GM12878 (cell line): ENCODE measurements around the gene TTC31. TPM values are rescaled to one million over a fixed set of nuclear protein-coding genes. Genes with fewer than 3 reads are reported as not detected.

Source experiments
- ATAC-seq: fragments of 200-7000 bp; cut with Tn5 transposase; 3 replicates; pipeline ENCODE4 v1.9.1; 2020; ENCODE audit warnings: mild to moderate bottlenecking, moderate library complexity
- BruUV-seq: library from RNA; stranded (reverse); fragments of 400-500 nt; replicated peaks from 2 replicates; lab custom pipeline; 2021; lab: Mats Ljungman, UMichigan
- CTCF ChIA-PET: fragments of 300-600 bp; sonication (Branson Sonifier 250); formaldehyde crosslinking; extraction: SDS; loops from one replicate; lab custom pipeline; 2021; ENCODE audit warnings: inconsistent platforms; lab: Yijun Ruan, JAX
- POLR2A ChIA-PET: fragments of 350-600 bp; formaldehyde crosslinking; extraction: SDS; loops from one replicate; lab custom pipeline; 2021; ENCODE audit warnings: inconsistent platforms; lab: Charles Lee
- RAD21 ChIA-PET: fragments of 300-600 bp; sonication (Branson Sonifier 250); formaldehyde crosslinking; loops from one replicate; lab custom pipeline; 2023; ENCODE audit warnings: antibody characterized with exemption; ENCODE audit not compliant: unreplicated experiment; lab: Charles Lee
- SMC1A ChIA-PET: fragments of 300-600 bp; sonication (Branson Sonifier 250); formaldehyde crosslinking; loops from one replicate; lab custom pipeline; 2023; ENCODE audit not compliant: unreplicated experiment, uncharacterized antibody; lab: Charles Lee
- DNase-seq: peaks from one replicate; pipeline ENCODE4 v3.0.0-alpha.2; 2011; ENCODE audit warnings: low read depth, low spot score
- FAIRE-seq: peaks from 3 replicates; lab custom pipeline; 2011; peaks lifted over from hg19 to GRCh38; lab: Jason Lieb, UNC
- H2AFZ ChIP-seq: 2 replicates; pipeline ENCODE4 v1.6.0; 2011; ENCODE audit warnings: low read depth, low read length, control low read depth; ENCODE audit not compliant: control insufficient read depth
- H3K27ac ChIP-seq: 2 replicates; pipeline ENCODE4 v1.5.1; 2011; ENCODE audit warnings: control low read depth; ENCODE audit not compliant: control insufficient read depth, insufficient read depth
- H3K27me3 ChIP-seq, 2 experiments: replicated peaks in 1 of 2; 2 replicates each; pipeline versions ENCODE4 v1.6.0 to v1.6.1; 2011; ENCODE audit warnings: low read length in 1 of 2; ENCODE audit not compliant: control insufficient read depth in 2 of 2, insufficient read depth in 2 of 2
- H3K36me3 ChIP-seq, 2 experiments: 2 replicates each; pipeline ENCODE4 v1.5.1; 2011; ENCODE audit warnings: low read length in 1 of 2; ENCODE audit not compliant: control insufficient read depth in 2 of 2, insufficient read depth in 2 of 2
- H3K4me1 ChIP-seq: 2 replicates; pipeline ENCODE4 v1.6.1; 2011; ENCODE audit warnings: mild to moderate bottlenecking, low read length, moderate library complexity, mixed read lengths; ENCODE audit not compliant: control insufficient read depth, insufficient read depth
- H3K4me2 ChIP-seq: 2 replicates; pipeline ENCODE4 v1.6.0; 2011; ENCODE audit warnings: control low read depth; ENCODE audit not compliant: control insufficient read depth, insufficient read depth
- H3K4me3 ChIP-seq: fragments of 200-600 bp; sonication (generic); 2 replicates; pipeline ENCODE4 v1.5.1; 2016
- H3K79me2 ChIP-seq: 2 replicates; pipeline ENCODE4 v1.6.0; 2011; ENCODE audit warnings: low read length; ENCODE audit not compliant: control insufficient read depth, insufficient read depth
- H3K9ac ChIP-seq: 2 replicates; pipeline ENCODE4 v1.8.0; 2011; ENCODE audit warnings: low read length, control low read depth, mixed read lengths; ENCODE audit not compliant: control insufficient read depth, insufficient read depth
- H3K9me3 ChIP-seq: replicated peaks from 3 replicates; pipeline ENCODE4 v1.5.1; 2011; ENCODE audit warnings: mild to moderate bottlenecking, low read length; ENCODE audit not compliant: control insufficient read depth, insufficient read depth
- H4K20me1 ChIP-seq: 2 replicates; pipeline ENCODE4 v1.6.0; 2011; ENCODE audit not compliant: control insufficient read depth, insufficient read depth
- BCL11A ChIP-seq: IDR thresholded peaks from 2 replicates; pipeline ENCODE4 v1.6.1; 2011; ENCODE audit warnings: low read depth, low read length
- CREM ChIP-seq: IDR thresholded peaks from 2 replicates; pipeline ENCODE4 v1.6.1; 2014; ENCODE audit warnings: antibody characterized with exemption, low read depth
- E2F8 ChIP-seq: fragments of 450-650 bp; IDR thresholded peaks from 2 replicates; pipeline ENCODE4 v1.6.1; 2018; ENCODE audit warnings: mild to moderate bottlenecking, low read depth, moderate library complexity; ENCODE audit not compliant: partially characterized antibody
- FOS ChIP-seq: IDR thresholded peaks from 3 replicates; pipeline ENCODE4 v1.6.1; 2011; ENCODE audit warnings: borderline replicate concordance; ENCODE audit not compliant: insufficient read length; ENCODE audit errors: extremely low read depth
- GATAD2B ChIP-seq: fragments of 450-650 bp; conservative IDR thresholded peaks from 2 replicates; pipeline ENCODE4 v1.6.1; 2017; ENCODE audit warnings: low read depth, mild to moderate bottlenecking, moderate library complexity
- IRF3 ChIP-seq: fragments of 450-650 bp; IDR thresholded peaks from 2 replicates; pipeline ENCODE4 v1.6.1; 2014; ENCODE audit warnings: mild to moderate bottlenecking
- MYB ChIP-seq: fragments of 150-350 bp; IDR thresholded peaks from 2 replicates; pipeline ENCODE4 v1.6.1; 2014; ENCODE audit warnings: mild to moderate bottlenecking, low read depth, low read length, borderline replicate concordance
- NR2F1 ChIP-seq: fragments of 450-650 bp; conservative IDR thresholded peaks from 2 replicates; pipeline ENCODE4 v1.6.1; 2017; ENCODE audit warnings: mild to moderate bottlenecking
- POLR2AphosphoS5 ChIP-seq: IDR thresholded peaks from 2 replicates; pipeline ENCODE4 v1.6.1; 2011; ENCODE audit warnings: mild to moderate bottlenecking, low read length, inconsistent platforms
- RB1 ChIP-seq: fragments of 450-650 bp; formaldehyde crosslinking; IDR thresholded peaks from 2 replicates; pipeline ENCODE4 v1.6.1; 2017; ENCODE audit warnings: mild to moderate bottlenecking, borderline replicate concordance
- RELB ChIP-seq: fragments of 450-650 bp; IDR thresholded peaks from 2 replicates; pipeline ENCODE4 v1.6.1; 2017; ENCODE audit warnings: low read depth, mild to moderate bottlenecking, moderate library complexity
- RUNX3 ChIP-seq: IDR thresholded peaks from 2 replicates; pipeline ENCODE4 v1.6.1; 2012; ENCODE audit warnings: low read length, inconsistent platforms
- STAT1 ChIP-seq: fragments of 450-650 bp; conservative IDR thresholded peaks from 2 replicates; pipeline ENCODE4 v1.6.1; 2014; ENCODE audit warnings: antibody characterized with exemption, mild to moderate bottlenecking
- SUZ12 ChIP-seq: fragments of 200-600 bp; sonication (generic); IDR thresholded peaks from one replicate; pipeline ENCODE4 v1.6.1; 2018; ENCODE audit warnings: antibody characterized with exemption, mild to moderate bottlenecking; ENCODE audit not compliant: unreplicated experiment
- ZNF274 ChIP-seq: IDR thresholded peaks from one replicate; pipeline ENCODE4 v1.8.0; 2011; ENCODE audit not compliant: insufficient read length, insufficient read depth
- WGBS: methylation state at CpG from one replicate; pipeline ENCODE4 v1.1.6; 2016; ENCODE audit warnings: low lambda C conversion rate; ENCODE audit not compliant: insufficient replicate concordance, insufficient coverage; ENCODE audit errors: missing lambda C conversion rate; 5-methylcytosine and 5-hydroxymethylcytosine counted together
- in situ Hi-C: fragments of 300-500 bp; cut with MboI; formaldehyde crosslinking; loops from 9 replicates; pipeline ENCODE4 v1.14.3; 2018; ENCODE audit warnings: mixed read lengths
- intact Hi-C: fragments of 100-400 bp; cut with micrococcal nuclease; formaldehyde crosslinking; loops from one replicate; pipeline ENCODE4 v1.14.2; 2022; ENCODE audit not compliant: unreplicated experiment
- polyA plus RNA-seq, 11 experiments: library from polyadenylated mRNA; depleted of rRNA in 4 of 11; unstranded in 6 of 11; stranded (reverse) in 5 of 11; fragments of >200 nt; fragmentation: Nextera tagmentation in 4 of 11; fragmentation: Illumina TruSeq in 1 of 11; extraction: Ambion mirVana in 4 of 11; extraction: Trizol in 1 of 11; gene quantifications; 1 replicate in 1 of 11; 2 replicates in 10 of 11; pipeline versions ENCODE4 v1.2.1 to v1.2.3, GENCODE V29; 2011 to 2016; ENCODE audit warnings: inconsistent platforms in 2 of 11, missing spikeins in 2 of 11, low read depth in 1 of 11
- total RNA-seq, 4 experiments: library from RNA; depleted of rRNA in 3 of 4; stranded (reverse); fragments of >200 nt in 3 of 4; fragmentation: Illumina TruSeq in 1 of 4; extraction: Trizol in 1 of 4; gene quantifications; 2 replicates each; pipeline versions ENCODE4 v1.2.1 to v1.2.3, GENCODE V29; 2013 to 2021

TTC31 gene
- total and polyA plus RNA-seq, 10 of the 15 experiments (the other 5 are each of a cell fraction or from before 2014, with no cell fraction given) = 6.5 to 34.9 (median 25.9) TPM

GRCh38 chr2:74454654-74455511 lies 28.0 kb upstream of the TTC31 start, which contains the start of gene INO80B:
INO80B (plus strand) TSS chr2:74455087; CDS start chr2:74455117, 30 bp downstream.
- H4K20me1 ChIP-seq = no peaks in the 10 kb centered on the region
- BruUV-seq = TSS peak; percentile 69
- FAIRE-seq = peak; percentile 89
- H3K9ac ChIP-seq = peak within 1 kb of the TSS; percentile 81
- intact Hi-C loops = loop anchor here (1.0 to 2.0 kb wide), 3 partner anchors 28 to 74 kb away; partner anchors contain the start of genes AUP1, C2orf81, HTRA2 and TTC31
- H3K27ac ChIP-seq = peak within 1 kb of the TSS; percentile 49
- peaks cover 18% of the 10 kb centered on the region for H3K79me2 ChIP-seq
- no peaks in the 10 kb centered on the region for H3K27me3 ChIP-seq
- ChIA-PET POLR2A (interaction anchor here (0.5 to 5.8 kb wide), 15 partner anchors 10 to 96 kb away, joined by 3 to 44 read pairs (median 6); partner anchors contain the start of genes AUP1, C2orf81, CCDC142 and HTRA2), RAD21 (interaction anchor here (0.6 to 2.3 kb wide), 12 partner anchors 10 to 133 kb away, joined by 3 to 13 read pairs (median 4); partner anchors contain the start of genes C2orf81, CCDC142, TTC31 and WDR54), CTCF (interaction anchor here (0.7 to 6.7 kb wide), 13 partner anchors 10 to 133 kb away, joined by 3 to 54 read pairs (median 6); partner anchors contain the start of genes CCDC142 and TTC31), SMC1A (interaction anchor here (0.6 to 5.5 kb wide), 13 partner anchors 12 to 132 kb away, joined by 3 to 24 read pairs (median 4); partner anchors contain the start of genes C2orf81, CCDC142, RTKN and TTC31)
- under 1% methylated on average over 40 of the region's 40 CpGs for WGBS
- no peaks in the 10 kb centered on the region; a peak in 1 of 4 replicates for H3K36me3 ChIP-seq
- peak; percentile 99 for DNase-seq
- peak within 1 kb of the TSS; percentile 80 for H3K4me3 ChIP-seq
- peaks cover 16% of the 10 kb centered on the region for H3K4me1 ChIP-seq
- in situ Hi-C loops = no loop called here
- peak within 1 kb of the TSS; percentile 91 for H3K4me2 ChIP-seq
- H2AFZ ChIP-seq = peak within 1 kb of the TSS; percentile 97
- peak; percentile 56 for ATAC-seq
- H3K9me3 ChIP-seq = no peaks in the 10 kb centered on the region
- peak; percentile 93 for TF ChIP-seq CREM
- no peak for TF ChIP-seq FOS
- TF ChIP-seq IRF3 = peak; percentile 60; the same call in 1 of the 2 replicates
- TF ChIP-seq ZNF274 = no peak
- no peak for TF ChIP-seq SUZ12
- peak; percentile 96; the same call in 1 of the 2 replicates for TF ChIP-seq STAT1
- TF ChIP-seq RELB = peak; percentile 94
- peak; percentile 72 for TF ChIP-seq GATAD2B
- no peak for TF ChIP-seq BCL11A
- TF ChIP-seq NR2F1 = peak; percentile 39; the same call in 1 of the 2 replicates
- peak; percentile 99 for TF ChIP-seq E2F8
- peak; percentile 93; the same call in 1 of the 2 replicates for TF ChIP-seq RB1
- TF ChIP-seq POLR2AphosphoS5 = peak; percentile 72
- peak; percentile 64; the same call in 1 of the 2 replicates for TF ChIP-seq MYB
- peak; percentile 86 for TF ChIP-seq RUNX3
